Activated CD4-positive, alpha-beta T cell treated with anti-CD3 and anti-CD28 coated beads, Interleukin-2, amount 50 U/mL, for 1 hour (primary cell): ENCODE measurements around the gene RNU1-4.
"Not testable (repeated sequence)": the region's sequence is repeated elsewhere in the genome, so short reads cannot be mapped to it uniquely, and the experiment has no call there.

Experiments
- DNase-seq: peaks from one replicate; pipeline ENCODE4 v3.0.0-alpha.2; 2020

Gene RNU1-4

GRCh38 chr1:16732254-16732896 is 7.9 kb upstream of the RNU1-4 start:
- DNase-seq: not testable (repeated sequence)

- DNase-seq: not testable (repeated sequence)
Observed at GRCh38 chr1:16741230-16741629, 914 bp downstream of the RNU1-4 start.

- DNase-seq: not testable (repeated sequence)
Observed at GRCh38 chr1:16747660-16748059, 7.3 kb downstream of the RNU1-4 start.

GRCh38 chr1:16748710-16749109 is 8.4 kb downstream of the RNU1-4 start:
- DNase-seq: not testable (repeated sequence)

GRCh38 chr1:16749910-16750888 is 9.9 kb downstream of the RNU1-4 start:
- not testable (repeated sequence) for DNase-seq

GRCh38 chr1:16752770-16753169 is 12.5 kb downstream of the RNU1-4 start:
- DNase-seq: not testable (repeated sequence)

- DNase-seq: not testable (repeated sequence)
Observed at GRCh38 chr1:16755385-16755784, 15.1 kb downstream of the RNU1-4 start.

- DNase-seq: not testable (repeated sequence)
Observed at GRCh38 chr1:16755932-16756331, 15.6 kb downstream of the RNU1-4 start.

- DNase-seq: not testable (repeated sequence)
Observed at GRCh38 chr1:16757574-16757973, 17.3 kb downstream of the RNU1-4 start.

GRCh38 chr1:16758060-16758459 is 17.7 kb downstream of the RNU1-4 start:
- not testable (repeated sequence) for DNase-seq

GRCh38 chr1:16759041-16759493 is 18.8 kb downstream of the RNU1-4 start:
- DNase-seq: not testable (repeated sequence)

- DNase-seq: not testable (repeated sequence)
Observed at GRCh38 chr1:16759650-16760455, 19.5 kb downstream of the RNU1-4 start.

GRCh38 chr1:16760456-16760765 is 20.1 kb downstream of the RNU1-4 start:
- DNase-seq: not testable (repeated sequence)

GRCh38 chr1:16760801-16761200 is 20.5 kb downstream of the RNU1-4 start:
- not testable (repeated sequence) for DNase-seq

- DNase-seq: not testable (repeated sequence)
Observed at GRCh38 chr1:16764248-16764819, 24.0 kb downstream of the RNU1-4 start.

- not testable (repeated sequence) for DNase-seq
Observed at GRCh38 chr1:16764820-16765655, 24.7 kb downstream of the RNU1-4 start.

GRCh38 chr1:16765731-16766605 is 25.7 kb downstream of the RNU1-4 start:
- not testable (repeated sequence) for DNase-seq

- DNase-seq: not testable (repeated sequence)
Observed at GRCh38 chr1:16766689-16767256, 26.5 kb downstream of the RNU1-4 start.

GRCh38 chr1:16770139-16770759 is 29.9 kb downstream of the RNU1-4 start:
- DNase-seq: not testable (repeated sequence)
